Panc1 (cell line): Measurements from ENCODE around the gene TACC2. TPM values are rescaled to one million over a fixed set of nuclear protein-coding genes. Genes with fewer than 3 reads are reported as not detected.

ENCODE experiments used
- ATAC-seq: fragments of 200-7000 bp; cut with Tn5 transposase; 2 replicates; pipeline ENCODE4 v1.9.1; 2020; ENCODE audit warnings: mild to moderate bottlenecking, moderate library complexity
- BruUV-seq: library from RNA; stranded (reverse); fragments of 400-500 nt; replicated peaks from 2 replicates; lab custom pipeline; 2021; lab: Mats Ljungman, UMichigan
- CTCF ChIA-PET: fragments of 300-600 bp; sonication (Branson Sonifier 250); formaldehyde crosslinking; loops from one replicate; lab custom pipeline; 2022; ENCODE audit warnings: antibody characterized with exemption; lab: Charles Lee
- POLR2A ChIA-PET: fragments of 300-600 bp; sonication (Branson Sonifier 250); formaldehyde crosslinking; loops from one replicate; lab custom pipeline; 2022; ENCODE audit warnings: antibody characterized with exemption; lab: Charles Lee
- DNase-seq: peaks from one replicate; pipeline ENCODE4 v3.0.0-alpha.2; 2010; ENCODE audit warnings: low read depth, low spot score
- H3K27ac ChIP-seq: 2 replicates; pipeline ENCODE4 v1.5.1; 2011; ENCODE audit warnings: mild to moderate bottlenecking, low read length, inconsistent platforms
- H3K27me3 ChIP-seq: fragments of 200-500 bp; sonication (Bioruptor generic); 2 replicates; pipeline ENCODE4 v1.6.0; 2014; ENCODE audit warnings: low read length, inconsistent platforms; ENCODE audit not compliant: control insufficient read depth, insufficient read depth
- H3K36me3 ChIP-seq: fragments of 200-500 bp; sonication (Bioruptor generic); 2 replicates; pipeline ENCODE4 v1.5.1; 2014; ENCODE audit warnings: inconsistent platforms, mild to moderate bottlenecking, low read length, moderate library complexity; ENCODE audit not compliant: control insufficient read depth, insufficient read depth
- H3K4me1 ChIP-seq: 2 replicates; pipeline ENCODE4 v1.5.1; 2011; ENCODE audit warnings: inconsistent platforms, mild to moderate bottlenecking, low read length, moderate library complexity; ENCODE audit not compliant: control insufficient read depth, insufficient read depth
- H3K4me3 ChIP-seq, 2 experiments: 2 replicates each; pipeline ENCODE4 v1.5.1; 2011 to 2012; ENCODE audit warnings: low read depth in 2 of 2, low read length in 2 of 2, mild to moderate bottlenecking in 2 of 2, inconsistent platforms in 1 of 2, moderate library complexity in 1 of 2
- H3K9me3 ChIP-seq: fragments of 200-500 bp; sonication (Bioruptor generic); 2 replicates; pipeline ENCODE4 v1.5.1; 2014; ENCODE audit warnings: low read depth, mild to moderate bottlenecking, inconsistent platforms, low read length, moderate library complexity; ENCODE audit not compliant: control insufficient read depth, insufficient read depth
- CTCF ChIP-seq: fragments of 450-650 bp; IDR thresholded peaks from 2 replicates; pipeline ENCODE4 v1.5.1; 2017; ENCODE audit warnings: mild to moderate bottlenecking
- POLR2AphosphoS5 ChIP-seq: IDR thresholded peaks from 2 replicates; pipeline ENCODE4 v1.6.1; 2012; ENCODE audit warnings: mild to moderate bottlenecking, low read depth, low read length, moderate library complexity
- SIN3A ChIP-seq: IDR thresholded peaks from 2 replicates; pipeline ENCODE4 v1.6.1; 2012; ENCODE audit warnings: low read depth, mild to moderate bottlenecking, low read length, moderate library complexity, borderline replicate concordance; ENCODE audit not compliant: insufficient read depth
- TCF7L2 ChIP-seq: IDR thresholded peaks from 2 replicates; pipeline ENCODE4 v1.6.1; 2011; ENCODE audit warnings: mild to moderate bottlenecking, low read depth, low read length, inconsistent platforms
- in situ Hi-C: cut with HindIII; loops from 2 replicates; pipeline ENCODE4 v1.10.0; 2016; ENCODE audit warnings: low sequenced_read_pairs, low pct_unique_long_range_greater_than_20kb
- intact Hi-C: fragments of 100-400 bp; cut with micrococcal nuclease; formaldehyde crosslinking; loops from one replicate; pipeline ENCODE4 v1.10.0; 2022; ENCODE audit not compliant: unreplicated experiment
- total RNA-seq: library from RNA; stranded (reverse); gene quantifications from one replicate; pipeline ENCODE4 v1.2.1, GENCODE V29; 2021; ENCODE audit not compliant: unreplicated experiment
- TF ChIP-seq, protein P1 (sequence below), 2 experiments: IDR thresholded peaks; 2 replicates each; pipeline ENCODE4 v1.6.1; 2011 to 2012; ENCODE audit warnings: low read depth in 2 of 2, control low read depth in 1 of 2, low read length in 1 of 2, mild to moderate bottlenecking in 1 of 2, moderate library complexity in 1 of 2; ENCODE audit not compliant: insufficient read depth in 1 of 2

Gene TACC2
- total RNA-seq, 1 experiment from 2014 or later: 133 TPM

DNA sequence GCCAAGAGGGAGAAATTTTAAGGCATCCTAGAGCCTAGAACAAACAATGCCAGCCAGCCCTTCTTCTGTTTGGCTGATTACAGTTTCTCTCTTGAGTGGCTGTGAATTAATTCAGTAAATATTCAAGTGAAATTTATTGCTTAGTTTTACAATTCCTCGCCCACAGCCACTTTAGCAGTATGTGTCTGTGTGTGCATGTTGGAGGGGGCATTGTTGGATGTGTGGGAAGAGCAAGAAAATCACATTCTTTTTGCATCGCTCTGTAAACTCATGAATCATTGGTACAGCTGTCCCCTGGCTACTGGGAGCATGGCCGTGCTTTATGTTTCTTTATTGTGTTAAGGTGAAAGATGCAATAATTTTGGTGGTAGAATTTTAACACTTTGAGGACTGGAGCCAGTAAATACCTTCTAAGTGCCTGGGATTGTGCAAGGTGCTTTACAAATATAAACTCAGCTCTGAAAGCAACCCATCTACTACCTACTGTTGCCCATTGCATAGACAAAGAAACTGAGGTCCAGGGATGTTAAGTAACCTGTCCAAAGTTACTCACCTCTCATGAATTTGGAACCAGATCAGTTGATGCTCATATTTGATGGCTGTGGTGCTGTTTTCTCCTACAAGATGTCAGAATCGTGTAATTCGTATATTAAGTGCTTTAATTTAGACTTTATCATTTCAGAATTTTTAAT lies 192.2 kb downstream of the TACC2 start:
- Histone ChIP-seq H3K36me3 (no peaks in the 10 kb centered on the region), H3K27me3 (no peaks in the 10 kb centered on the region), H3K27ac (peak overlapping the region; percentile 70; the same call in 1 of the 2 replicates), H3K9me3 (no peaks in the 10 kb centered on the region), H3K4me3 (0 out of 4 replicates have a peak overlapping the region, but pooled peaks of 1 of the 2 experiments have one; percentile 4), H3K4me1 (peaks cover 48% of the 10 kb centered on the region)
- no TSS peak for BruUV-seq
- no peak for DNase-seq
- intact Hi-C loops (no loop called here), in situ Hi-C loops (no loop called here)
- TF ChIP-seq TCF7L2 (no peak), POLR2AphosphoS5 (no peak), CTCF (no peak), SIN3A (no peak)
- TF ChIP-seq, protein P1, sequence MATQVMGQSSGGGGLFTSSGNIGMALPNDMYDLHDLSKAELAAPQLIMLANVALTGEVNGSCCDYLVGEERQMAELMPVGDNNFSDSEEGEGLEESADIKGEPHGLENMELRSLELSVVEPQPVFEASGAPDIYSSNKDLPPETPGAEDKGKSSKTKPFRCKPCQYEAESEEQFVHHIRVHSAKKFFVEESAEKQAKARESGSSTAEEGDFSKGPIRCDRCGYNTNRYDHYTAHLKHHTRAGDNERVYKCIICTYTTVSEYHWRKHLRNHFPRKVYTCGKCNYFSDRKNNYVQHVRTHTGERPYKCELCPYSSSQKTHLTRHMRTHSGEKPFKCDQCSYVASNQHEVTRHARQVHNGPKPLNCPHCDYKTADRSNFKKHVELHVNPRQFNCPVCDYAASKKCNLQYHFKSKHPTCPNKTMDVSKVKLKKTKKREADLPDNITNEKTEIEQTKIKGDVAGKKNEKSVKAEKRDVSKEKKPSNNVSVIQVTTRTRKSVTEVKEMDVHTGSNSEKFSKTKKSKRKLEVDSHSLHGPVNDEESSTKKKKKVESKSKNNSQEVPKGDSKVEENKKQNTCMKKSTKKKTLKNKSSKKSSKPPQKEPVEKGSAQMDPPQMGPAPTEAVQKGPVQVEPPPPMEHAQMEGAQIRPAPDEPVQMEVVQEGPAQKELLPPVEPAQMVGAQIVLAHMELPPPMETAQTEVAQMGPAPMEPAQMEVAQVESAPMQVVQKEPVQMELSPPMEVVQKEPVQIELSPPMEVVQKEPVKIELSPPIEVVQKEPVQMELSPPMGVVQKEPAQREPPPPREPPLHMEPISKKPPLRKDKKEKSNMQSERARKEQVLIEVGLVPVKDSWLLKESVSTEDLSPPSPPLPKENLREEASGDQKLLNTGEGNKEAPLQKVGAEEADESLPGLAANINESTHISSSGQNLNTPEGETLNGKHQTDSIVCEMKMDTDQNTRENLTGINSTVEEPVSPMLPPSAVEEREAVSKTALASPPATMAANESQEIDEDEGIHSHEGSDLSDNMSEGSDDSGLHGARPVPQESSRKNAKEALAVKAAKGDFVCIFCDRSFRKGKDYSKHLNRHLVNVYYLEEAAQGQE (IDR thresholded peaks at IDR 0.05; ENCODE audit: insufficient read depth in 1 of 2, low read depth in 2 of 2, low read length in 1 of 2): no peak
- peak; percentile 22; the same call in 1 of the 2 replicates for ATAC-seq
- CTCF ChIA-PET: no interaction called here
- POLR2A ChIA-PET: no interaction called here

DNA sequence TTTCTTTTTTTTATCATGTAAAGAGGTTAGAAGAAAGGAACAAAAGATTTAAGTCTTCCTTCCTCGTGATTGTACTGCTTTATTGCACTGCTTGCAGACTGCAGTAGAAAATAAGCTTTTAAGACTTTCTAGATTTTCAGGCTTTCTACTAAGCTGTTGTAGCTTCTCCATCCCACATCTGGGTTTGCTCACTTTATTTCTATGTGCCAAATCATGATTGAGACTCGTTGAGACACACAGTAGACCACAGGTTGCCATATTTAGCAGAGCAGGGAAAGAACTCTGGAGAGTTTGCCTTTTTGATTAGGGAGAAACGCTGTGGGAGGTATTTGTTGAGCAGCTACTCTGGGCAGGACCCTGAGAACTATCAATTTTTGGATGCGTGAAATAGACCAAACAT lies 192.9 kb downstream of the TACC2 start:
- Histone ChIP-seq H3K9me3 (no peaks in the 10 kb centered on the region), H3K4me1 (peaks cover 41% of the 10 kb centered on the region), H3K27me3 (no peaks in the 10 kb centered on the region), H3K27ac (peak overlapping the region; percentile 70), H3K36me3 (no peaks in the 10 kb centered on the region), H3K4me3 (no peak overlapping the region)
- POLR2A ChIA-PET: no interaction called here
- TF ChIP-seq POLR2AphosphoS5 (no peak), CTCF (no peak)
- intact Hi-C loops: no loop called here
- ATAC-seq (no peak), DNase-seq (no peak)
- in situ Hi-C loops: no loop called here
- CTCF ChIA-PET: no interaction called here
- BruUV-seq: no TSS peak
